AG09309 (cell line): ENCODE measurements around the gene PARD6B.

ENCODE experiments used
- DNase-seq: peaks from one replicate; pipeline ENCODE4 v3.0.0-alpha.2; 2010; ENCODE audit warnings: low read depth
- H3K4me3 ChIP-seq: 2 replicates; pipeline ENCODE4 v1.5.1; 2011; ENCODE audit warnings: mild to moderate bottlenecking, low read depth, low read length, moderate library complexity; ENCODE audit not compliant: control insufficient read depth
- TF ChIP-seq, protein P1 (sequence below): IDR thresholded peaks from 2 replicates; pipeline ENCODE4 v1.5.1; 2011; ENCODE audit warnings: mild to moderate bottlenecking, low read depth, low read length, inconsistent platforms; ENCODE audit not compliant: insufficient read depth, control insufficient read depth; ENCODE audit errors: missing control alignments

PARD6B gene

DNA sequence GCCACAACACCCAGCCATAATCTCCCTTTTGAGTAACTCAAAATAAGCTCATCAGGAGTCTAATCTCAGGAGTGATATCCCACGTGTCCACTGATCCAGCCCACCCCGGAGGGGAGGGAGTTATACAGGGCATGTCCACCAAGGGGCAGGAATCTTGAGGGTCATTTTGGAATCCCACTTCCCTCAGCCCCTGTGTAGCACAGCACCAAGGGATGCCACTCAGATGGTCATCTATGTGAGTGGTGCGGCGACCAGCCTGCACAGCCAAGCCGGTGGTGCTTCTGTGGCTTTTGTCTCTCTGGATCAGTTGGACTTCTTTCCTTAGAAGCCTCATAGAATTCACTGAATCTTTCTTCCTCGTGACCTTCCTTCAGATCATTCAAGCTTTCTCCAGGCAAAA is 52.5 kb downstream of the PARD6B start:
- H3K4me3 ChIP-seq, result no peak overlapping the region
- TF ChIP-seq, protein P1, sequence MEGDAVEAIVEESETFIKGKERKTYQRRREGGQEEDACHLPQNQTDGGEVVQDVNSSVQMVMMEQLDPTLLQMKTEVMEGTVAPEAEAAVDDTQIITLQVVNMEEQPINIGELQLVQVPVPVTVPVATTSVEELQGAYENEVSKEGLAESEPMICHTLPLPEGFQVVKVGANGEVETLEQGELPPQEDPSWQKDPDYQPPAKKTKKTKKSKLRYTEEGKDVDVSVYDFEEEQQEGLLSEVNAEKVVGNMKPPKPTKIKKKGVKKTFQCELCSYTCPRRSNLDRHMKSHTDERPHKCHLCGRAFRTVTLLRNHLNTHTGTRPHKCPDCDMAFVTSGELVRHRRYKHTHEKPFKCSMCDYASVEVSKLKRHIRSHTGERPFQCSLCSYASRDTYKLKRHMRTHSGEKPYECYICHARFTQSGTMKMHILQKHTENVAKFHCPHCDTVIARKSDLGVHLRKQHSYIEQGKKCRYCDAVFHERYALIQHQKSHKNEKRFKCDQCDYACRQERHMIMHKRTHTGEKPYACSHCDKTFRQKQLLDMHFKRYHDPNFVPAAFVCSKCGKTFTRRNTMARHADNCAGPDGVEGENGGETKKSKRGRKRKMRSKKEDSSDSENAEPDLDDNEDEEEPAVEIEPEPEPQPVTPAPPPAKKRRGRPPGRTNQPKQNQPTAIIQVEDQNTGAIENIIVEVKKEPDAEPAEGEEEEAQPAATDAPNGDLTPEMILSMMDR, result no peak
- DNase-seq, result no peak

DNA sequence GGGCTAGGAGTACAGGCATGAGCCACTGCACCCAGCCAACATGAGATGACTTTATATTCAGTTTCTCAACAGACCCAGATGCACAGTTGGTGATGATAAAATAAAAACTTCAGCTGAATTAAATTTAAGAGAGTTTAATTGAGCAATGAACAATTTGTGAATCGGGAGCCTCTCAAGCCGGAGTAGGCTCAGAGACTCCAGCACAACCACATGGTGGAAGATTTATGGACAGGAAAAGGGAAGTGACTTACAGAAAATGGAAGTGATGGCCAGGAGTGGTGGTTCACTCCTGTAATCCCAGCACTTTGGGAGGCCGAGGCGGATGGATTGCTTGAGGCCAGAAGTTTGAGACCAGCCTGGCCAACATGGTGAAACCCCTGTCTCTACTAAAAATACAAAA is 53.1 kb downstream of the PARD6B start:
- no peak for DNase-seq
- TF ChIP-seq, protein P1, result no peak
- no peak overlapping the region for H3K4me3 ChIP-seq

DNA sequence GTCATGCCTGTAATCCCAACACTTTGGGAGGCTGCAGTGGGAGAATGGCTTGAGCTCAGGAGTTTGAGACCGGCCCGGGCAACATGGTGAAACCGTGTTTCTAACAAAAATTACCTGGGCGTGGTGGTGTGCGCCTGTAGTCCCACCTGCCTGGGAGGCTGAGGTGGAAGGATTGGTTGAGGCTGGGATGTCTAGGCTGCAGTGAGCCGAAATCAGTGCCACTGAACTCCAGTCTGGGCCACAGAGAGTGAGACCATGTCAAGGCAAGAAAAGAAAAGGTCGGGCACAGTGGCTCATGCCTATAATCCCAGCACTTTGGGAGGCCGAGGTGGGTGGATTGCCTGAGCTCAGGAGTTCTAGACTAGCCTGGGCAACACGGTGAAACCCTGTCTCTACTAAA is 55.3 kb downstream of the PARD6B start:
- no peak overlapping the region for H3K4me3 ChIP-seq
- DNase-seq, result no peak
- TF ChIP-seq, protein P1, result no peak

DNA sequence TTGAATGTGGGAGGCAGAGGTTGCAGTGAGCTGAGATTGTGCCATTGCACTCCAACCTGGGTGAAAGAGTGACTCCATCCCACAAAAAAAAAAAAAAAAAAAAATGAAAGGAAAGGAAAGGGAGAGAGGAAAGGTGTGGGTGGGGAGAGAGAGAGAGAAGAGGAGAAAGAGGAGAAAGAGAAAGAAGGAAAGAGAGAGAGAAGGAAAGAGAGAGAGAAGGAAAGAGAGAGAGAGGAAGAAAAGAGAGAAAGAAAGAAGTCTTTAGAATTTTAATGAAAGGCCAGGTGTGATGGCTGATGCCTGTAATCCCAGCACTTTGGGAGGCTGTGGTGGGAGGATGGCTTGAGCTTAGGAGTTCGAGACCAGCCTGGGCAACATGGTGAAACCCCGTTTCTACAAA is 55.8 kb downstream of the PARD6B start:
- H3K4me3 ChIP-seq, result no peak overlapping the region
- TF ChIP-seq, protein P1, result no peak
- DNase-seq, result no peak

DNA sequence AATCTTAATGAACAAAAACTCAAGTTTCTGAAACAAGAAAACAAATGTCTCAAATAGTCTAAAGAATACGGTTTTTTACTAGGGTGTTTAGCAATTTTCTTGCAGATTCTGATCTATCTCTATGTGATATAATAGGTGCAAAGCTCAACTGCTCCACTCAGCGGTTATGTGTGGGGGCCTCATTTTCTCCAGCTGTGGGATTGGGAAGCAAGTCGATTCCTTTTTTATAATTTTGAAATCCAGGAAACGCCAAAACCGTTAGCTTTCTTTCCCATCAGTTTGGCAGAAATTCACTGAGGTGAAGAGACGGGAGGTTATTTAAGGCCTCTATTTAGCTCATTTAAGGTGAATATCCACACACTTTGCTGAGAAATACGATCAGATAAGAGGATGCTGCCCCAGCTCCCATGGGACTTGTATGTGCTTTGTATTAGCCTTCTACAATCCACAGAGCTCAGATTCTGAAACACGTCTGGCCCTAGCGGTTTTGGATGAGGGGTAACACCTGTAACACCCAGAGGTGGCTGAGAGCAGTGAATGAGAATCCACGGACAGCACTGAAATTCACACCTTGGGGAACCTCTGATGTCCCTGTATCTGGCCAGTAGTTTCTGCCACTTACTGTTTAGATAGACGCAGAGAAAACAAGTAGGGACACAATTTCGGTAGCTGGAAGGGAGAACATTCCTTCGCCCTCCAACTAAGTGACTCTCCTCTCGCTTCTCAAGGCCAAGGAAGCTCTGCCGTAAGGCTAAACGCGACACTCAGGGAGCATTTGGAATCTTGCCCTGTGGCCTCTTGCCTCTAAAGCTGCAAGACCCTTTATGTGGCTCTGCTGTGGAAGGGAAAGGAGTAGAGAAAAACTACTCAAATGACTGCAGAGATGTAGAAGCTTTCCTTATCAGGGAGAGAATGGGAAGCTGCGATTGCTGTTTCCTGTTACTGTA is 56.9 kb downstream of the PARD6B start:
- peak; percentile 53 for DNase-seq
- H3K4me3 ChIP-seq, result no peak overlapping the region
- TF ChIP-seq, protein P1, result peak; percentile 73

DNA sequence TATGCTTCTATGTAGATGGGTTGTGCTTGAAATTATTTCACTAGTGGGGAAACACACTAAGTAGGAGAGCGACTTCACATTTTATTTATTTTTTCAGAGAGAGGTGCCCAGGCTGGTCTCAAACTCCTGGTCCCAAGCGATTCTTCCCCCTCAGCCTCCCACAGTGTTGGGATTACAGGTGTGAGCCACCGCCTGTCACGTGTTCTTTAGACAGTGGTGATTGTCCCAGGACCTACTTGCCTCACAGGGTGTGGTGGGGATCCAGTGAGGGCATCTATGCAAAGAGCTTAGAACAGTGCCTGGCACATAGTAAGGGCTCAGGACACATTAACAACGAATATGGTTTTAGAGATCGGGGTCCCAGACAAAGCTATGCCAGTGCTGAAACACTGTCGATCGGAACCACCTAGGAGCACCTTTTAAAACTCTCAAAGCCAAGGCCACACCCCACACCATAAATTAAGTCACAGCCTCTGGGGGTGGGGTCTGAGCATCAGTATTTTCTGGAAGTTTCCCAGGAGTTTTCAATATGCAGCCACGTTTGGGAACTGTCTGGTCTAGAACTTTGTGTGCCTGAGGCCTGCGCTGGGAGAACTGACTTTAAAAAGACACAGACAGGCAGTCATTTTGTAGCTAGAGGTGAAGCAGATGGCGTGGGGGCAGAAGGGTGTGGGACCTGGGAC is 58.7 kb downstream of the PARD6B start:
- TF ChIP-seq, protein P1, result no peak
- no peak overlapping the region for H3K4me3 ChIP-seq
- DNase-seq, result no peak
